Ovary (tissue), 9 donors: Measurements from ENCODE around the gene CACNA1D. TPM values are rescaled to one million over a fixed set of nuclear protein-coding genes. Genes with fewer than 3 reads are reported as not detected.

Experiments used
- DNase-seq, 5 donors: peaks; one replicate each; pipeline ENCODE4 v3.0.0-alpha.2; 2019 to 2020
- H3K27ac ChIP-seq, 2 donors: fragments of 200-600 bp; one replicate each; pipeline versions ENCODE4 v1.5.1 to v1.8.0; 2019 to 2022
- H3K27me3 ChIP-seq: fragments of 200-600 bp; one replicate; pipeline ENCODE4 v1.8.0; 2022
- H3K36me3 ChIP-seq: fragments of 200-600 bp; sonication (generic); one replicate; pipeline ENCODE4 v1.5.1; 2019
- H3K4me1 ChIP-seq: one replicate; pipeline ENCODE4 v1.8.1; 2013; ENCODE audit warnings: mild to moderate bottlenecking, moderate library complexity; ENCODE audit not compliant: insufficient read depth
- H3K4me3 ChIP-seq: fragments of 200-600 bp; sonication (generic); one replicate; pipeline ENCODE4 v1.5.1; 2017
- H3K9me3 ChIP-seq, 2 donors: fragments of 200-600 bp in 1 of 2; sonication (generic) in 1 of 2; one replicate each; pipeline versions ENCODE4 v1.5.1 to v1.8.1; 2013 to 2019; ENCODE audit warnings: mild to moderate bottlenecking in 1 of 2, moderate library complexity in 1 of 2
- CTCF ChIP-seq, 3 donors: fragments of 450-650 bp in 2 of 3; fragments of 200-600 bp in 1 of 3; IDR thresholded peaks; one replicate each; pipeline versions ENCODE4 v1.5.1 to v1.8.0; 2016 to 2022; ENCODE audit warnings: antibody characterized with exemption in 3 of 3, mild to moderate bottlenecking in 1 of 3
- EP300 ChIP-seq: sonication (generic); formaldehyde crosslinking; IDR thresholded peaks from one replicate; pipeline ENCODE4 v1.6.1; 2017; ENCODE audit warnings: antibody characterized with exemption
- POLR2A ChIP-seq: fragments of 450-650 bp; IDR thresholded peaks from one replicate; pipeline ENCODE4 v1.6.1; 2017; ENCODE audit warnings: antibody characterized with exemption, mild to moderate bottlenecking, moderate library complexity
- WGBS, 3 donors: extraction: QIAGEN DNeasy Blood & Tissue Kit in 1 of 3; methylation state at CpG; one replicate each; pipeline versions ENCODE4 v1.1.5 to v1.1.7; 2013 to 2017; 5-methylcytosine and 5-hydroxymethylcytosine counted together
- intact Hi-C, 4 donors: fragments of 100-400 bp; cut with DNase I; formaldehyde crosslinking; loops; one replicate each; pipeline versions ENCODE4 v1.11.0 to v1.15.1; 2022 to 2023
- polyA plus RNA-seq, 2 donors: library from polyadenylated mRNA; stranded (reverse); fragments of 200-250 nt in 1 of 2; fragments of 350-450 nt in 1 of 2; fragmentation: Illumina TruSeq in 1 of 2; extraction: RNeasy Lipid Tissue Mini Kit (QIAGEN cat#74804) in 1 of 2; gene quantifications; one replicate each; pipeline ENCODE4 v1.2.3, GENCODE V29; 2013 to 2014
- total RNA-seq, 7 donors: library from RNA; depleted of rRNA in 2 of 7; stranded (reverse); fragments of >200 nt in 2 of 7; fragmentation: NEBNext Ultra II Directional in 3 of 7; extraction: Animal tissue kit (Norgen Biotek cat#: 25700) in 3 of 7; gene quantifications; one replicate each; pipeline versions ENCODE4 v1.1.0 to v1.2.4, GENCODE V29; 2016 to 2023
- donor health status: DM: no; HTN: no; CAD: no; lungs with moderate emphysema.
- donor health status: DM: no; HTN: no; CAD: no.
- donor health status: Bipolar disorder and iron deficiency.
- donor health status: DM: yes; HTN: yes; CAD: no.
- donor health status: DM: no; HTN: no; CAD: no.
- donor health status: DM: yes; HTN: yes; CAD: no.

CACNA1D gene
- total and polyA plus RNA-seq, 9 donors: 0.23 to 9.3 (median 5.1) TPM

GRCh38 chr3:53523346-53523745 lies 28.9 kb downstream of the CACNA1D start:
- Histone ChIP-seq H3K27ac (peak overlapping the region in 1 of 2 donors; percentile 29), H3K9me3 (no peaks in the 10 kb centered on the region), H3K27me3 (no peaks in the 10 kb centered on the region), H3K36me3 (no peaks in the 10 kb centered on the region), H3K4me1 (peaks cover 9% of the 10 kb centered on the region), H3K4me3 (no peak overlapping the region)
- WGBS, 3 donors: 86 to 88% (median 87%) methylated on average over 3 of the region's 3 CpGs
- TF ChIP-seq EP300 (no peak), POLR2A (no peak), CTCF (IDR thresholded peaks at IDR 0.05) (no peak)
- DNase-seq: no peak
- intact Hi-C loops: no loop called here

- WGBS, 3 donors: 3 to 17% (median 15%) methylated on average over 1 of the region's 1 CpG
Observed at GRCh38 chr3:53524566-53524965, 30.2 kb downstream of the CACNA1D start.

GRCh38 chr3:53525765-53526703 lies 31.6 kb downstream of the CACNA1D start:
- no peak overlapping the region for H3K4me3 ChIP-seq
- no peaks in the 10 kb centered on the region for H3K36me3 ChIP-seq
- H3K4me1 ChIP-seq: peaks cover 9% of the 10 kb centered on the region
- H3K27ac ChIP-seq: peak overlapping the region in 1 of 2 donors; percentile 26
- DNase-seq: peak in 1 of 5 donors; percentile 18
- intact Hi-C loops: no loop called here
- no peaks in the 10 kb centered on the region for H3K27me3 ChIP-seq
- TF ChIP-seq EP300 (no peak), POLR2A (no peak), CTCF (IDR thresholded peaks at IDR 0.05) (no peak)
- WGBS, 3 donors: 67 to 81% (median 80%) methylated on average over 14 of the region's 14 CpGs
- H3K9me3 ChIP-seq: no peaks in the 10 kb centered on the region

More at GRCh38 chr3:53524566-53524965, 30.2 kb downstream of the CACNA1D start:
- intact Hi-C loops: no loop called here
- Histone ChIP-seq H3K27me3 (no peaks in the 10 kb centered on the region), H3K9me3 (no peaks in the 10 kb centered on the region), H3K4me3 (no peak overlapping the region), H3K36me3 (no peaks in the 10 kb centered on the region), H3K27ac (peak overlapping the region in 1 of 2 donors; percentile 29), H3K4me1 (peaks cover 9% of the 10 kb centered on the region)
- no peak for DNase-seq
- no peak for TF ChIP-seq POLR2A
- no peak for TF ChIP-seq CTCF (IDR thresholded peaks at IDR 0.05)
- no peak for TF ChIP-seq EP300

- H3K4me3 ChIP-seq: no peak overlapping the region
- intact Hi-C loops: no loop called here
- 82 to 86% (median 85%) methylated on average over 4 of the region's 4 CpGs for WGBS, 3 donors
- DNase-seq: no peak
- no peaks in the 10 kb centered on the region for H3K27me3 ChIP-seq
- H3K9me3 ChIP-seq: no peaks in the 10 kb centered on the region
- no peaks in the 10 kb centered on the region for H3K36me3 ChIP-seq
- peaks cover 9% of the 10 kb centered on the region for H3K4me1 ChIP-seq
- H3K27ac ChIP-seq: no peak overlapping the region
- TF ChIP-seq CTCF (IDR thresholded peaks at IDR 0.05): no peak
Observed at GRCh38 chr3:53526704-53527055, 32.3 kb downstream of the CACNA1D start.
